SIG-M5 (cell line): ENCODE results near the gene ASB18.

Experiments used
- DNase-seq: peaks from one replicate; lab custom pipeline; 2025; lab: John Stamatoyannopoulos, UW

ASB18 gene

GRCh38 chr2:236241181-236242056, 22.8 kb downstream of the ASB18 start:
- DNase-seq = no peak

GRCh38 chr2:236240228-236240990, 23.8 kb downstream of the ASB18 start:
- DNase-seq = no peak

- DNase-seq = no peak
These were observed 24.7 kb downstream of the ASB18 start for GRCh38 chr2:236239276-236240065.

DNA sequence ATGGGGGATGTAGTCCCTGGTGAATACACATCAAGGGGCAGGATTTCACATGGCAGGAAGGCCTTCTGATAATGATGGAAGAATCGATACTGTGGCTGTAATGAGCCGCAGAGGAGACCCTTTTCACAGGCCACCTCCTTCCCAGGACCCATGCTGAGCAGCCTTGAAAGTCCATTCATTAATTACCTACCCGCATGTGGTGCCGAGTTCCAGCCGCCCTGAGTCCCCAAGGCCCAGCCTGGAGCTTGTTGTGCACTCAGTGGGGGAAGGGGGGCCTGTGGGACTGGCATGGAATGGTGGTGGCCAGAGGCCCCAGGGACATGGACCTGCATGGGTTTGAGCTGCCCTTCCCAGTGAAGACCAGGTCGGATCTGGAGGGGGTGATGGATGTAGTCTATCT, 25.5 kb downstream of the ASB18 start:
- DNase-seq = no peak

DNA sequence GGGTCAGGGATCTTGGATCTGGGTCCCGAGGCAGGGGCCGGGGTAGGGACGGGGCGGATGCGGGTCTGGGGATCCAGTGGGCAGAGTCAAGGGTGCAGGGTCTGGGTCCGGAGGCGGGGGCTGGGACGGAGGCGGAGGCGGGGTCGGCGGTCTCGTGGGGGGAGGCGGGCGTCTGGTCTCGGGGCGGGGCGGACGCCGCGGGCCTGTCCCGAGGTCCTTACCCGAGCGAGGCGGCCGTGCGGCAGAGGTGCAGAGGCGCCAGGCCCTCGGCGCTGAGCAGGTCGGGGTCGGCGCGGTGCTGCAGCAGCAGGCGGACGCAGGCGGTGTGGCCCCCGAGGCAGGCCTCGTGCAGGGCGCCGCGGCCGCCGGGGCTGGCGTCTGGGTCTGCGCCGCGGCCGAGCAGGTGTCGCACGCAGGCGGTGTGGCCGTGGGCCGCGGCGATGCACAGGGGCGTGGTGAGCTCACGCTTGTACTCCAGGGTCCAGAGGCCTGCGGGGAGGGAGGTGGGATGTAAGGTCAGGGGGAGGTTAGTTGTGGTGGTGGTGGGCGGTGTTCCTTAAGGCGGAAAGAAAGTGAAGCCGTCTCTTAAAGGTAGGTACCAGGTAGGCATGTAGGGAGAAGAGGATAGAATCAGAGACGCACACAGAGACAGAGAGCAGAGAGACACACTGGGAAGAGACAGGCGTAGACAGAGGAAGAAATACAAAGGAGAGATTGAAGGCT, 26.6 kb downstream of the ASB18 start:
- DNase-seq = no peak

DNA sequence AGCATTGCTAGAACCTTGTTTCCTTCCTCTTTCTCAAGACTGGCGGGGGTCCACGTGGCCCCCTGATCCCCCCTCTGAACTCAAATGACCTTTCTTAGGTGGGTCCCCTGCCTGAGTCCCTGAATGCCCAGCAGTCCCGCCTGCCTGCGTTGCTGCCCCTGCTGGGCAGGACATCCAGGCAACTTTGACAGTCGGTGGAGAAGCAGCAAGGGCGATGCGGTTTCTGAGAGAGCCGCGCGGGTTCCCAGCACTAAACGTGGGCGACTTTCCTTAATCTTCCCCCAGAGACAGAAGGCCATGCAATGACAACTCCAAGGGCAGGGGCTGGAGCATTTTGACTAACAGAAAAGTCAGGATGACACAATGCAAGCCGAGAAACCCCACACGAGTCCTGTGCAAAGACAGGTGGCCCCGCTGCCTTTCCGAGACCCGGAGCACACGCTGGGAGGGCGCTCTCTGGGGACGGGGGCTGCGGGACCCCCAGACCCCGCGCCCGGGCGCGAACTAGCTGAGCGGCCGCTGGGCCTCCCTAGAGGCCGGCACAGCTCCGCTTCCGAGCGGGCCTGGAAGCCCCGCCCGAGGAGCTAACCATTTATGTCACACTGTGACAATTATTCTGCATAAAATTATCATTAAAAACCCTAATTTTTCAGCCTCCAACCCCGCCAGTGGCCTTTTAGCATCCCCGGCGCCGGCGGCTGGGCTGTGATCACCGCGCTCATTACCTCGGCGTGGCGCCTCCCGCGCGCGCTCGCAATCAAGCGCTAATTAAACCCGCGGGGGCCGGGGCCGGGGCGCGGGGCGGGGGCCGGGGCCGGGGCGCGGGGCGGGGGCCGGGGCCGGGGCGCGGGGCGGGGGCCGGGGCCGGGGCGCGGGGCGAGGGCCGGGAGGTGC, 27.4 kb downstream of the ASB18 start:
- DNase-seq = no peak

DNA sequence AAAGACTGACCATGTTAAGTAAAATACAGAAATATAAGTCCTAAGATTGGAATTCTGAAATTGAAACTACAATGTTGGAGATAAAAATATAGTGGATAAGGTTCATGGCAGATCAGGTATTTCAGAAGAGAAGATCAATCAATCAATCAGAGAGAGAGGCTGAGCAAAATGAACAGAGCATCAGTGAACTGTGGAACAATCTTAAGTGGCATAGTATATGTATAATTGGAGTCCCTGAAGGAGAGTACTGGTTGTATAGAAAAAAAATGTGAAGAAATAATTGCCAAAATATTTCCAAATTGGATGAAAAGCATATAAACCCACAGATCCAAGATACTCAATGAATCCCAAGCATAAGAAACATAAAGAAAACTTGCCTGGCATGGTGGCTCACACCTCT, 35.0 kb downstream of the ASB18 start:
- DNase-seq = no peak

DNA sequence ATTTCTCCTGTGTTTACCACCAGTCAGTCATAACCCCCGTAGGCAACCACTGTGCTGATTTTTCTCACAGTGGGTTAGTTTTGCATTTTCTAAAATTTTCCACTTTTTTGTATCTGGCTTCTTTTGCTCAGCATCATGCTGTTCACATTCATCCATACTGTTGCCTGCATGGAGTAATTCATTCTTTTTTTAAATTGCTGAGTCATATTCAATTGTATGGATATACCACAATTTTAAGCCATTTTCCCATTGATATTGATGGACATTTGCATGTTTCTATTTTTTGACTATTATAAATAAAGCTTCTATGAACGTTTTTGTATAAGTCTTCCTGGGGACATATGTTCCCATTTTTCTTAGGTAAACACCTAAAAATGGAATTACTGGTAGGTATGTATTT, 40.5 kb downstream of the ASB18 start:
- DNase-seq = no peak

GRCh38 chr2:236221798-236222197, 42.4 kb downstream of the ASB18 start:
- DNase-seq = no peak

- DNase-seq = no peak
These were observed 44.8 kb downstream of the ASB18 start for GRCh38 chr2:236219411-236219810.

DNA sequence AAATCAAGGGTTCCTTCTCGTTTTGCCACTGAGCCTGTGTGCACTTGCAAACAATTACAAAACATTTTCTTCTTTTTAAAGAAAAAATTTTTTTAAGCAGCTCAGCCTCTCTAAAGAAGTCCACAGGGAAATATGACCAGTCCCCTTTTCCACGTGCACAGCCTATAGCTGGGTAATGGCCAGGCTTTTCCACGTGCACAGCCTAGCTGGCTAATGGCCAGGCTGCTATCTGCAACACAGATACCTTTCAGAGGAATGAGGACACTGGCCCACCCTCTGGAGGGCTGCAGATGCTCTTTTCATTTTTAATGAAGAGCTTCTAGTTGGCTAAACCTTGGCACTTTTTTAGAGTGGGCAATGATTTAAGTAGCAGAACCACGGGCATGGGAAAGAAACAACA, 46.3 kb downstream of the ASB18 start:
- no peak for DNase-seq

DNA sequence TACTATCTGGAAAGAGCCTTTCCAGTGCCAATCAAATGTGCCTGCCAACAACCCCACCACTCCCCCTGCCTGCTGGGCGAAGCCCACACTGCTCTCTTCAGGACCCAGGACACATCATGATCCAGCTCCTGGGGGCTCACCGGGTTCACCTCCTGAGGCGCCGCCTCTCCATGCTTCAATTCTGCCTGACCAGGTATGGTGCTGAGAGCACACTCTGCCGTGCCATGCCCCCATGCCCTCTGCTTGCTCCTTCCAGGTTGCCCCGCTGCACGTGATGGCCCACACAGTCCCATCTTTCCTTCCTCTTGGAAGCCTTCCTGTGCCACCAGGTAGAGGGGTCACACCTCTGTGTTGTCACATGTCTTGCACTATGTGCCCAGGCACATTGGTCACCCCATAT, 47.5 kb downstream of the ASB18 start:
- DNase-seq = no peak

GRCh38 chr2:236215761-236216333, 48.4 kb downstream of the ASB18 start:
- no peak for DNase-seq

- no peak for DNase-seq
These were observed 49.0 kb downstream of the ASB18 start for GRCh38 chr2:236215196-236215595.

- no peak for DNase-seq
These were observed 49.7 kb downstream of the ASB18 start for GRCh38 chr2:236214376-236214995.

DNA sequence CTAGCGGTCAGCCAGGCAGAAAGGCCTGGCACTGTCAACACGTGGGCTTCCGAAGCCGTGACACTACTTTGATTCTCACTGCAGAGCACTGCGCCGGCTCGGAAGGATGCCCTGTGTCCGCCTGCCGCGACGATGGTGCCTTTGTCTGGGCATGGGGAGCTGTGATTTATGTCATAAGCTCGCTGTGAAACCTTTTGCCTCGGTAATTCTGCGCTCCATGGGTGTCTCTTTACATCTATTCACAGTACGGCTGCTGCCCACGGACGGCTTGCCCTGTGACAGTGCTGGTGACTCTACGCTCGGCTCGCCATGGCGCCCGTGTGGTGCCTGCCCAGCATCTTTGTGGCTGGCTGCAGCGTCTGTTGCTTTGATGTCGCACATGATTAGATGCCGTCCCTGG, 52.9 kb downstream of the ASB18 start:
- no peak for DNase-seq

GRCh38 chr2:236210536-236210935, 53.7 kb downstream of the ASB18 start:
- no peak for DNase-seq

DNA sequence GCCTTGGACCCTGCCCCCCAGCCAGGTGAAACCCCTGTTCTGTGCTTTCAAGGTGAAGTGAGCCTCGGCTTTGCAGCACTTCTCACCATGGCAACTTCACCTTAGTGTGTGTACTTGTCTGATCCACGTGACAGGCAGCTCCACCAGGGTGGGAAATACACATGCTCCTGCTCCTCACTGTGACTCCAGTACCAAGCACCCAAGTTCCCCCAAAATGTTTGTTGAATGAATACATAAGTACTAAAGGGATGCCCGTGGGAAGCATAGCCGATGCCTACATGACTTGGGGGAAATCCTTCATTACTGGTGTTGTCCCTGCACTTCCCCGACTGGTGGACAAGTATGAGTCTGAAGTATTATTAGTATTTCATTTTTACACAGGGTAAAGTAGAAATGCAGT, 54.2 kb downstream of the ASB18 start:
- no peak for DNase-seq

DNA sequence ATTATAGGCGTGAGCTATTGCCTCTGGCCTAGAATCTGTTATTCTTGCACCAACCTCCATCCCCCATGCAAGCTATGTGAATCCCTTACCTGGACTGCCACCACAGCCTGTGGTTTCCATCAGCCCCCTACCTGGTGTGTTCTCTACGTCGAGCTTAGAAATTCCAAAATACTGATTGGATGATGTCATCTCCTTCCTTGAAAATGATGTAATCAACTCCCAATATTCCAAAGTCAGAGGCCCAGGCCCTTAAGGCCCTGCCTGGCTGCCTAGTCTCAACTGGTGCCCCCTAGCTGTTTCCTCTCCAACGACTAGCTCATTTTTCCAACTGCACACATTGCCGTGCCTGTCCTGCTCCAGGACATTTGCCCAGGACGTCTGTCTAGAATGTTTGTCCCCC, 54.7 kb downstream of the ASB18 start:
- no peak for DNase-seq
